IMR-90 (cell line): Measurements from ENCODE around the gene GPR132. TPM values are rescaled to one million over a fixed set of nuclear protein-coding genes. Genes with fewer than 3 reads are reported as not detected.

Experiments used
- ATAC-seq: fragments of 200-7000 bp; cut with Tn5 transposase; 2 replicates; pipeline ENCODE4 v1.9.1; 2020; ENCODE audit warnings: low read depth, mild to moderate bottlenecking, moderate library complexity
- BruUV-seq: library from RNA; stranded (reverse); fragments of 400-500 nt; replicated peaks from 2 replicates; lab custom pipeline; 2021; lab: Mats Ljungman, UMichigan
- CTCF ChIA-PET: fragments of 300-600 bp; formaldehyde crosslinking; extraction: SDS; loops from one replicate; lab custom pipeline; 2021; ENCODE audit warnings: antibody characterized with exemption; lab: Yijun Ruan, JAX
- POLR2A ChIA-PET: fragments of 300-600 bp; sonication (Branson Sonifier 250); formaldehyde crosslinking; loops from one replicate; lab custom pipeline; 2022; ENCODE audit warnings: antibody characterized with exemption; ENCODE audit not compliant: unreplicated experiment; lab: Charles Lee
- DNase-seq: peaks from one replicate; pipeline ENCODE4 v3.0.0; 2013
- H2AFZ ChIP-seq: replicated peaks from 2 replicates; pipeline ENCODE3; 2013; ENCODE audit warnings: low read length, mild to moderate bottlenecking; ENCODE audit not compliant: poor library complexity
- H2AK5ac ChIP-seq: 2 replicates; pipeline ENCODE4 v1.6.1; 2013; ENCODE audit warnings: low read depth, low read length, inconsistent platforms
- H2AK9ac ChIP-seq: replicated peaks from 2 replicates; pipeline ENCODE3; 2013; ENCODE audit warnings: mild to moderate bottlenecking, low read depth, low read length, moderate library complexity; ENCODE audit not compliant: poor library complexity
- H2BK120ac ChIP-seq: 2 replicates; pipeline ENCODE4 v1.6.1; 2013; ENCODE audit warnings: low read depth, low read length, inconsistent platforms
- H2BK15ac ChIP-seq: 3 replicates; pipeline ENCODE4 v1.6.1; 2013; ENCODE audit warnings: low read depth, low read length, inconsistent platforms
- H2BK20ac ChIP-seq: 2 replicates; pipeline ENCODE4 v1.6.1; 2013; ENCODE audit warnings: low read depth, mild to moderate bottlenecking, inconsistent platforms, low read length, moderate library complexity
- H2BK5ac ChIP-seq: 2 replicates; pipeline ENCODE4 v1.6.1; 2013; ENCODE audit warnings: mild to moderate bottlenecking, low read depth, low read length, inconsistent platforms; ENCODE audit not compliant: poor library complexity, severe bottlenecking
- H3K14ac ChIP-seq: replicated peaks from 2 replicates; pipeline ENCODE4 v1.6.1; 2013; ENCODE audit warnings: low read depth, low read length, inconsistent platforms
- H3K18ac ChIP-seq: 2 replicates; pipeline ENCODE4 v1.6.1; 2013; ENCODE audit warnings: low read depth, low read length, control low read depth
- H3K23ac ChIP-seq: 2 replicates; pipeline ENCODE4 v1.6.1; 2013; ENCODE audit warnings: low read depth, low read length, inconsistent platforms
- H3K27ac ChIP-seq: 2 replicates; pipeline ENCODE4 v1.5.1; 2013; ENCODE audit warnings: mild to moderate bottlenecking, control low read depth, low read length; ENCODE audit not compliant: insufficient read depth
- H3K27me3 ChIP-seq: 2 replicates; pipeline ENCODE4 v1.6.1; 2013; ENCODE audit warnings: low read length; ENCODE audit not compliant: control insufficient read depth, insufficient read depth
- H3K36me3 ChIP-seq: 2 replicates; pipeline ENCODE4 v1.6.1; 2013; ENCODE audit warnings: low read length, mixed read lengths; ENCODE audit not compliant: control insufficient read depth, insufficient read depth
- H3K4ac ChIP-seq: 2 replicates; pipeline ENCODE4 v1.6.1; 2013; ENCODE audit warnings: low read depth, low read length, inconsistent platforms
- H3K4me1 ChIP-seq: 2 replicates; pipeline ENCODE4 v1.6.1; 2013; ENCODE audit warnings: low read length, mixed read lengths; ENCODE audit not compliant: control insufficient read depth, insufficient read depth
- H3K4me2 ChIP-seq: 2 replicates; pipeline ENCODE4 v1.6.1; 2013; ENCODE audit warnings: low read depth, mild to moderate bottlenecking, control low read depth, low read length, moderate library complexity
- H3K4me3 ChIP-seq: 2 replicates; pipeline ENCODE4 v1.5.1; 2013; ENCODE audit warnings: low read depth, mild to moderate bottlenecking, control low read depth, low read length, moderate library complexity; ENCODE audit not compliant: insufficient read depth
- H3K56ac ChIP-seq: 2 replicates; pipeline ENCODE4 v1.6.1; 2013; ENCODE audit warnings: low read length, inconsistent platforms; ENCODE audit not compliant: insufficient read depth; ENCODE audit errors: extremely low read depth
- H3K79me1 ChIP-seq, 2 experiments: 2 replicates each; pipeline ENCODE4 v1.6.1; 2013; ENCODE audit warnings: low read length in 2 of 2, inconsistent platforms in 1 of 2, low read depth in 1 of 2
- H3K9ac ChIP-seq: 2 replicates; pipeline ENCODE4 v1.6.1; 2013; ENCODE audit warnings: low read depth, low read length, control low read depth
- H3K9me1 ChIP-seq: 2 replicates; pipeline ENCODE4 v1.6.1; 2013; ENCODE audit warnings: low read length, inconsistent platforms; ENCODE audit not compliant: insufficient read depth
- H3K9me3 ChIP-seq: 2 replicates; pipeline ENCODE4 v1.6.1; 2013; ENCODE audit warnings: low read length; ENCODE audit not compliant: control insufficient read depth, insufficient read depth
- H4K20me1 ChIP-seq: 2 replicates; pipeline ENCODE4 v1.6.1; 2013; ENCODE audit warnings: low read length, inconsistent platforms; ENCODE audit not compliant: insufficient read depth
- H4K5ac ChIP-seq: 2 replicates; pipeline ENCODE4 v1.6.1; 2013; ENCODE audit warnings: mild to moderate bottlenecking, low read depth, low read length, control low read depth
- H4K8ac ChIP-seq, 2 experiments: 2 replicates each; pipeline ENCODE4 v1.6.1; 2013; ENCODE audit warnings: low read depth in 2 of 2, low read length in 2 of 2, control low read depth in 1 of 2, inconsistent platforms in 1 of 2
- H4K91ac ChIP-seq: 2 replicates; pipeline ENCODE4 v1.6.1; 2013; ENCODE audit warnings: low read depth, low read length, inconsistent platforms; ENCODE audit not compliant: insufficient read depth
- CEBPB ChIP-seq: IDR thresholded peaks from 2 replicates; pipeline ENCODE4 v1.6.1; 2012; ENCODE audit warnings: low read depth, low read length, improper control_type of control experiment
- MXI1 ChIP-seq: IDR thresholded peaks from 2 replicates; pipeline ENCODE4 v1.6.1; 2012; ENCODE audit warnings: low read depth, mild to moderate bottlenecking, low read length, moderate library complexity, borderline replicate concordance
- WGBS, 2 experiments: methylation state at CpG; one replicate each; pipeline versions ENCODE4 v1.1.5 to v1.1.7; 2013; ENCODE audit warnings: missing lambda C conversion rate in 2 of 2; ENCODE audit not compliant: insufficient read length in 1 of 2; ENCODE audit errors: extremely low coverage in 2 of 2; 5-methylcytosine and 5-hydroxymethylcytosine counted together
- dilution Hi-C: fragments of 300-500 bp; cut with HindIII; formaldehyde crosslinking; loops from one replicate; pipeline ENCODE4 v1.14.3; 2018; ENCODE audit warnings: low sequenced_read_pairs; ENCODE audit not compliant: unreplicated experiment
- in situ Hi-C: fragments of 300-500 bp; cut with MboI; formaldehyde crosslinking; loops from 3 replicates; pipeline ENCODE4 v1.14.3; 2019; ENCODE audit warnings: low sequenced_read_pairs, inconsistent platforms, mixed read lengths
- intact Hi-C: fragments of 100-400 bp; cut with micrococcal nuclease; formaldehyde crosslinking; loops from 2 replicates; pipeline ENCODE4 v1.10.0; 2022
- polyA plus RNA-seq, 3 experiments: library from polyadenylated mRNA; depleted of rRNA; stranded (reverse); fragments of >200 nt; gene quantifications; 2 replicates each; pipeline ENCODE4 v1.2.3, GENCODE V29; 2012; ENCODE audit warnings: low replicate concordance in 1 of 3
- total RNA-seq: library from RNA; depleted of rRNA; stranded (reverse); fragments of >200 nt; gene quantifications from 2 replicates; pipeline ENCODE4 v1.2.3, GENCODE V29; 2012

GPR132 gene
- total and polyA plus RNA-seq, 2 of the 4 experiments (the other 2 are of a cell fraction), result under 0.01 to 0.10 TPM

DNA sequence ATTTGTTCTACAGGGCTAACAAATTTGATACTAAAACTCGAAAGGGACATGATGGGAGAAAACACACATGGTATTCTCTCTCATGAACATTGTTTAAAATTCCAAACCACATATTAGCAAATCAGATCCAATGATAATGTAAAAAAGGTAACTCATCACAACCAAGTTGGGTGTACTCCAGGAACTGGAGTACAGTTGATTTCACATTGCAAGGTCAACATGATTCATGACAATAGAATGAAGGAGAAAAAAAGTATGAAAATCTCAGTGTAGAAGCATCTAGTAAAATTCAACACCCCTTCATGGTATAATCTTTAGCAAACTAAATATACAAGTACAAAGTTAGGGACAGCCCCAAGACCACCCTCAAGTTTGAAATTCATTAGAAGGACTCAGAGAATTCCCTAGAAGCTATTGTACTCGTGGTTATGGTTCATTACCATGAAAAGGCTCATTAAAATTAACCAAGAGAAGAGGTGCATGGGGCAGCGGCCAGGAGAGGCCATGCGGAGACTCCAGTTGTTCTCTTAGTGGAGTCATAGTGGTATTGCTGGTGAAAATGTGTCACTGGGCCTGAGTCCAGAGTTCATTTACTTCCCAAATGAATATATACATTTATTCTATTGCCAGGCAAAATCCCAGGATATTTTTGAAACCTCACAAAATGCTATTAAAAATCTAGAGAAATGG lies 41.3 kb downstream of the GPR132 start:
- Histone ChIP-seq H2BK120ac (peak overlapping the region; percentile 41; the same call in 1 of the 2 replicates), H3K56ac (no peak overlapping the region), H3K27ac (no peak overlapping the region; the same call in 1 of the 2 replicates), H3K4me3 (no peak overlapping the region), H2AFZ (no peak overlapping the region), H3K36me3 (no peaks in the 10 kb centered on the region), H3K9me3 (no peaks in the 10 kb centered on the region), H3K27me3 (no peaks in the 10 kb centered on the region), H4K91ac (no peak overlapping the region), H2AK5ac (peak overlapping the region; percentile 2; the same call in 1 of the 2 replicates), H3K4ac (peak overlapping the region; percentile 30; the same call in 1 of the 2 replicates), H4K5ac (no peak overlapping the region), H3K79me1 (peaks cover 10 to 16% of the 10 kb centered on the region in 2 experiments; a peak in 3 of 4 replicates), H3K9ac (no peak overlapping the region), H3K4me1 (peaks cover 16% of the 10 kb centered on the region), H2BK5ac (peak overlapping the region; percentile 46), H3K23ac (no peak overlapping the region), H3K18ac (no peak overlapping the region), H2BK15ac (0 out of 3 replicates have a peak overlapping the region, but pooled peaks have one; percentile 1), H4K8ac (peak overlapping the region in 1 of 2 experiments; percentile 62; a peak in 1 of 4 replicates), H2BK20ac (peak overlapping the region; percentile 16), H2AK9ac (no peak overlapping the region), H3K9me1 (peaks cover 11% of the 10 kb centered on the region), H3K4me2 (peak overlapping the region; percentile 10; the same call in 1 of the 2 replicates), H3K14ac (0 out of 2 replicates have a peak overlapping the region, but pooled peaks have one; percentile 12), H4K20me1 (peaks cover 9% of the 10 kb centered on the region)
- in situ Hi-C loops, result no loop called here
- BruUV-seq, result no TSS peak
- WGBS, 2 experiments, result no CpG with 5 or more reads among the region's 4 CpGs
- ATAC-seq, result no peak
- no peak for TF ChIP-seq MXI1
- peak; percentile 42; the same call in 1 of the 2 replicates for TF ChIP-seq CEBPB
- peak; percentile 73 for DNase-seq
- ChIA-PET POLR2A (no interaction called here), CTCF (no interaction called here)
- intact Hi-C loops, result no loop called here
- dilution Hi-C loops, result no loop called here
